RKO (cell line): ENCODE results near the gene PDGFA.

Experiments
- DNase-seq: peaks from one replicate; pipeline ENCODE4 v3.0.0-alpha.2; 2016; ENCODE audit warnings: low spot score

The PDGFA gene

DNA sequence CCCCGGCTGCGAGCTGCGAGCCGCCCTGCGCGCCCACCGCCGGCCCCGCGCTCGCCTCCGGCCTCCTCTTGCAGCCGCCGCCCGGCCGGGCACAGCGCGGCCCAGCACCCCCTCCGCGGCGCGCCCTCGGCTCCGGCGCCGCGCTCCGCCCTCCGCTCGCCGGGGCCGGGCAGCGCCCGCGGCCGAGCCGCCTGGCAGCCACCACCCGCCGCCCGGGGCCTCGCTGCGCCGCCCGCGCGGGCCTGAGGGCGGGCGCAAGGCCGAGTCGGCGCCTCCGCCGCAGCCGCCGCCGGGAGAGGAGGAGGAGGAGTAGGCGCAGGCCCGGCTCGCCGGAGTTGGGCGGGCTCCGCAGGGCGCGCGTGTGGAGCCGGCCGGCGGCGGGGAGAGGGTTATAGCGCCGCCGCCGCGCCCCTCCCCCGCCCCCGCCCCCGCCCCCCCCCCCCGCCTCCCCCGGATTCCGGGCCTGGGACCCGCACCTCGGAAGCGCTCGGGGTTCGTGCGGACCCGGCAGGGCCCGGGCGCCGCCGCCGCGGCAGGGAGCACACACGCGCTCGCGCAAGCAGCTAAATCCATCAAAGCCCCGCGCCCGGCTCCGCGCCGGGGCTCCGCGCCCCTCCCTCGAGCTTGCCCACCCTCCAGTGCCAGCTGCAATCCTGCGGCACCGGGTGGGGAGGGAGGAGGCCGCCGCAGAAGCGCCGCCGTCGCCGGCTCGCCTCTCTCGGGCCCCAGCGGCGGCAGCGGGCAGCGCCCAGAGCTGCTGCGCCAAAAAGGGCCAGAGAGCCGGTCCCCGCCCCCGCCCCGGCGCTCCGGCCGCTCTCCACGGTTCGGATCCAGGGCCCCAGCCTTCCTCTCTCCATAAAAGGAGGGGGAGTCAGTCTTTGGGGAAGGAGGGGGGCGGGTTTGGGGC, at the start of gene PDGFA:
TSS of gene PDGFA (minus strand) at position 363 of the 907 bp plus-strand sequence. CDS start 845 bp downstream, outside the sequence.
- DNase-seq: peak; percentile 65

DNA sequence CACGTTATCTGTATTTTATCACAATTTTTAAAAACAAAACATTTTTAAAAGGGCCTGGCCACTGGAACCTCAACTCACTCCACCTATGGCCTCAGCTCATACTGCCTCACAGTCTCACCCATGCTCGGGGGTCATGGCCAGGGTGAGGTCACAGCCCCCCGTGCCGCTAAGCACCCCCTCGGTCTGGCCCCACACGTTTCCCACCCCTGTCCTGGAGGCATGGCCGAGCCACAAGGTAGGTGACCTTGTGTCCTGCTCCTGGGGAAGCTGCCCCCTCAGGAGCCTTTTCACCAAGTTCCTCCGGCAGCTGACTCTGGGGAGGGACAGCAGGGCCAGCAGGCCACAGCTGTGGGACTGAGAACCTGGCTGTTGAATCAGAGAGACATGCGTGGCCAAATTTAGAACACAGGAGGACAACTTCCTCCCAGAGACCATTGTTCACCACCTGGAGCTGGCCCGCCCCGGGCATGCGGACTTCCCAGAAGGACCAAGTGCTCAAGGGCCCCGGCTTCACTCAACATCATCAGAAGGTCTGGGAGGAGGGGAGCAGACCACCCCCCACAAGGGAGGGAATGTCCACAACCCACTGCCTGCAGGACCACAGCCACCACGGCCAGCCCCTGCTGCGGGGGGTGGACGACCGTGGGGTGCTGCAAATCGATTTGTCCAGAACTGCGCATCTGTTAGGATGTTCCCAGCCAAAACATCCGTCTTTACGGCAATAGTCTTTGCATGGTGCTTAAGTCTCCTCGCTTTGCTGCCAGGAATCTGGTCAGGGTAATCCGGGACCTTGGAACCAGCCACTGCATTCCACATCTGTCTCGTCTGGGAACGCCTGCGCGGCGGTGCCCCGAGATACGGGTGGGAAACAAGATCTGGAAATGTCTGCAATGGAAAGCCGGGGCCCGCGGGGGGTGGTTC, 48.6 kb upstream of the PDGFA start:
- DNase-seq: no peak

DNA sequence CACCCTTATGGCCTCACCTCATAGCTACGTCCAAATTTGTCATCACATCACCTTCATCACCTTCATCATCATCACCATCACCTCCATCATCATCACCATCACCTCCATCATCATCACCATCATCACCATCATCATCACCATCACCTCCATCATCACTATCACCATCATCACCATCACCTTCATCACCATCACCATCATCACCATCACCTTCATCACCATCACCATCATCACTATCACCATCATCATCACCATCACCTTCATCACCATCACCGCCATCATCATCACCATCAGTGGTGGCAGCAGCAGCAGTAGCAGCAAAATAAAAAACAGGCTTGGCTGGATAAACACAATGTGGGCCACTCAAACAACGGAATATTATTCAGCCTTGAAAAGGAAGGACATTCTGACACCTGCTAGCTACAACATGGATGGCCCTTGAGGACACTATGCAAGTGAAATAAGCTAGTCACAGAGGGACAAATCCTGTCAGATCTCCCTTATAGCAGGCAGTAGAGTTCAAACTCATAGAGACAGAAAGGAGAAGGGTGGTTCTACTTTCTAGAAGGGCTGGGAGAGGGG, 47.7 kb upstream of the PDGFA start:
- DNase-seq: no peak

DNA sequence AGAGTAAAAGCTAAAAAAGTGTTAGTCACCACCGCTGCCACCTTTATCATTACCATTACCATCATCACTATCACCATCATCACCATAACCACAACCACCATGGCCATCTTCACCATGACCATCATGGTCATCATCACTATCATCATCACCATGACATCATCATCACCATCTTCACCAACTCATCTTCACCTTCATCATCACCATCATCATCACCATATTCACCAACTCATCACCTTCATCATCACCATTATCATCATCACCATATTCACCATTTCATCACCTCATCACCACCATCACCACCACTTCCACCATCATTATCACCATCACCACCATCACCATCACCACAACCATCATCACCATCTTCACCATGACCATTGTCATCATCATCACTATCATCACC, 46.5 kb upstream of the PDGFA start:
- DNase-seq: no peak

DNA sequence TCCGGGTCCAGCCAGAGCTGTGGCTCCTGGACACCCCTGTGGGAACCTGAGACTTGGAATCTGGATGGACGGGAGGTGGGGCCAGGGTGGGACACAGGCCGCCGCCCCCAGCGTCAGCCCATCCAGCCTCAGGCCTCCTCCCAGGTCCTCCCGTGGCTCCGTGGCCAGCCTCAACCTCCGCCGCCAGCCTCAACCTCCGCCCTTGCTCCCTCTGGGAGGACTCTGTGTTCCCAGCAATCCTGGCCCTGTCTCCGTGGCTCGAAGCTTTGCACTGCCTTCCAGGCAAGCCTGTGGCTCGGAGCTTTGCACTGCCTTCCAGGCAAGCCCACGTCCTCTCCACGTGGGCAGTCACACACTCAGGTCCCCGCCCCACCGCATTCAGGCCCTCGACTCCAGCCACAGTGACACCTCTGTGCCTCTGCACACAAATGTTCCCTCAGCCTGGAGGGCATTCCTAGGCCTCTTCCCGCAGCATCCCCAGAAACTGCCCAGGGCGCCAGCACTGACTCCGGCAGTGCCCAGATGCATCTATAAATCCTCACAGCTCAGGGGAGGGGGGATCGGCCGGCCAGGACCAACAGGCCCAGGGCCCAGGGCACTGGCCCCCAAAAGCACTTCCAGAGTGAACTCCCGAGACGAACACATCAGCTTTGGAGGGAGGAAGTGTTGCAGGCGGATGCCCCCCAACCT, 44.7 kb upstream of the PDGFA start:
- DNase-seq: no peak

DNA sequence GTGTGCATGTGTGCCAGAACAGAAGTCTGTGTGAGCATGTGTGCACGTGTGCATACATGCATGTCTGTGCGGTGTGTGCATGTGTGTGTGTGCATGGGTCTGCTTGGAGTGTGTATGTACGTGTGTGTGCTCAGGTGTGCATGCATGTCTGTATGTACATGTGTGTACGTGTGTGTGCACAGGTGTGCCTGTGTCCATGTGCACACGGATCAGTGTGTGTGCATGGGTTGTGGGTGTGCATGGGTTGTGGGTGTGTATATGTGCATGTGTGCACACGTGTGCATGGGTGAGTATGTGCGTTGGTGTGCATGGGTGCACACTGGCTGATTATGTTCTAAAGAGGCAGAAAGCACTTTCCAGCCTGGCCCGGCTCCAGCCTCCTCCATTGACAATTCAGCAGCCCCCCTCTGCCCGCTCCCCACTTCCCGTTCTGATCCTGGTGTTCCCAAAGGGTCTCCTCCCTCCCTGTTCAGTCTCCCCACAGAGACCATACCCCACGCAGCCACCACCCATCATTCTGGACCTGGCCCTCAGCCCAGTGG, 44.1 kb upstream of the PDGFA start:
- no peak for DNase-seq

DNA sequence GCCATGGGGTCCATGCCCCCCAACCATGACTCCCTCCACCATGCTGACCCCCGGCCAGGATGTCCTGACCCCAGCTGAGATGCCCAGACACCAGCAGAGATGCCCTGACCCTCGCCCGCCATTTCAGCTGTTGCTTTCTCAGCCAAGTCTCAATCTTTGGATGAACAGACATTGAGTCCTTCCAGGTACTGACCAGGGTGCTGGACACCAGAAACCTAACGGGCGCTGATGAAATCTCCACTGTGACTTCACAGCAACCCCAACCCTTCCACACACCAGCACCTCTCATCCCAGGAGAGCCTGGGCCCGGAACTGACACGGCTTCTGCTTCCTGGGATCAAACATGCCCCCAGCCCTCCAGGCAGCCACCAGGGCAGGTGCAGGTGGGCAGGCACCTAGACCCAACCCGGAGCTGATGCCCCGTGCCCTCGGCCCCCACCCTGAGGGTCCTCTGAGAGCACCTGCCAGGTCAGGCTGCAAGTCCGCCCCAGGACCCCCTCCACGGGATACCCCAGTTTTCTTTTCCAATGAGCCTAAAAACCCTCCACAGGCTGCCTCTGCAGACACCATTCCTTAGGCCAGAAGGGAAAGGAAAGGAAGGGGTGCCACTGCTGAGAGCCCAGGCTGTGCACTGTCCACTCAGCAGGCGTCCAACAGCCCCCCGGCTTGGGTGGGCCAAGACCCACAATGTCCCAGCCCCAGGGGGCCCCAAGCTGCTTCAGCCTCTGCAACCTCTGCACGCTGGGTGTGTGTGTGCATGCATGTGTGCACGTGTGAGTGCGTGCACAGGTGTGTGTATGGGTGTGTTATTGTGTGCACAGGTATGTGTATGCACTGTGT, 43.4 kb upstream of the PDGFA start:
- DNase-seq: no peak

DNA sequence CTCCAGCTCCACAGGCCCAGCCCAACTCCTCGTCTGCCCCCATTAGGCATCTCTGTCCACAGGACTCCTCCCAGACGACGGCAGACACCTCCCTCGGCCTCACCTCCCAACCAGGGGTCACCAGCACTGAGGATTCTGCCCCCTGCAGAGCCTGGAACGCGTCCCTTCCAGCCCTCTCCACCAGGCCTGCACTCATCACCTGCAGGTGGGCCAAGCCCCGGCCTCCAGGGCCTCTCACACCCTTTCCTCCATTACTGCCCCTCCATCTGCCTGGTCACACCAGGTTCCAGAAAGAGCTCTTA, 42.7 kb upstream of the PDGFA start:
- DNase-seq: no peak

DNA sequence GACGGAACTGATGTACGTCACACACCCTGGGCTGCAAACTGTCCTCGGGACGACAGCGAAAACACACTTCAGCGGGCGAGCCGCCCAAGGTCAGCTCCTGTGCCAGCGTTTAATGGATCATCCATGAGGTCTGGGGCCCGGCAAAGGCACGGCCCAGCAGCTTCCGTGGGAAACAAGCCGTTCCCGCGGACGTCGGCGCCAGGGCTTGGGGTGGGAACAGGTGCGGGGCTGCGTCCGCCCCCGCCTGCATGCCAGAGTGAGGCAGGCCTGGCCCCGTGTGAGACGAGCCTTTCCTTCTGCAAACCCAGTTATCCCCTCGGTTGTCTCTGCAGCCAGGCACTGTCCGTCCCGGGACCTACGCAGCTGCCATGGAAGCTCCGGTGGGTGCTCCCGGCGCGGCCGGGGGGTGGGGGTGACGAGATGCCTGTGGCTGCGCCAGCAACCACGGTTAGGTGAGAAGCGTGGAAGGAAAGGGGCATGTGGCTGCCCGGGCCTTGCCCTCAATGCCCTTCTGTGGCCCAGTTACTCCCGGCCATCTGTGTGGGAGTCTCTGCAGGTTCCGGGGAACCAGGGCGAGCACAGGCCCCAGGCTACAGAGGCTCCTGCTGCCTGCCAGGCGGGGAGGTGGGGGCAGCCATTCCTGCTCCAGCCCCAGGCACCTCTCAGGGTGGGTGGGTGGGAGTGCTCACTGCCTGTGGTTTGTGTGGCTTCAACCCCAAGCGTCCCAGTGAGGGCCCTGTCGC, 42.2 kb upstream of the PDGFA start:
- DNase-seq: no peak

DNA sequence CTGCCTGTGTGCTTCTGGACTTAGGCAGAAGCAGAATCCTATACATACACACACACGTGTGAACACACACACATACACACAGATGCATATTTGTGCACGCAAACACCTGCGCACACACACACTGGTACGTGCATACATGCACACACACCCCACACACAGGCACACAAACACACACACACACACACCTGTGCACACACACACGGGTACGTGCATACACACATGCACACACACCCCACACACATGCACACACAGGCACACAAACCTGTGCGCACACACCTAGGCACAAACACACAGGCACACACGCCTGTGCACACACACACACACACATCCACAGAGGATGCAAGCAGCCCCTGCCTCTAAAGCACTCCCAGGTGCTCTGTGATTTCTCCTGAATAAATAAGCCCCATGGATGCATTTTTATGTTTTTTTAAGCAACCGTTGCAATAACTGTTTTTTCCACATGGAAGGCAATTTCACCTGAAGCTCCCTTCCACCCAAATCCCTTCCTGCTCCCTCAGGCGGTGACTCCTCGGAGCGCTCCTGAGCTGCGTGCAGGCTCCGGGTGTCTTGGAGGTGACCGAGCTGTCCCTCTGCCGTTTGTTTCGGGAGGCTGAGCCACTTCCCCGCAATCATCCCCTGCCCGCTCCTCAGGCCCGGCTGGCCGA, 41.5 kb upstream of the PDGFA start:
- no peak for DNase-seq

DNA sequence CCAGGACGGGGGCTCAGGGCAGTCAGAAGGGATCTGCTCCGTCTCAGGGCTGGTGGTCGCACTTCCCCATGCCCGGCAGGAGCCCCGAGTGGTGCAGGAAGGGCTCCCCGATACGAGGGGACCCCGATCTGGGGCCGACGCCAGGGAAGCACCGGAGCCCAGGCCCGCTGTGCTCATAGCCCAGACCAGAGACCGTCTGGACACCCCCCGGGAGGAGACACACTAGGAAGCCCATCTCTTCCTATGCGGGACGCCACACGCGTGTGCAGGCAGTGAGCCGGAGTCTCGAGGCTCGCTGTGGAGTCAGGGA, 39.7 kb upstream of the PDGFA start:
- DNase-seq: no peak

DNA sequence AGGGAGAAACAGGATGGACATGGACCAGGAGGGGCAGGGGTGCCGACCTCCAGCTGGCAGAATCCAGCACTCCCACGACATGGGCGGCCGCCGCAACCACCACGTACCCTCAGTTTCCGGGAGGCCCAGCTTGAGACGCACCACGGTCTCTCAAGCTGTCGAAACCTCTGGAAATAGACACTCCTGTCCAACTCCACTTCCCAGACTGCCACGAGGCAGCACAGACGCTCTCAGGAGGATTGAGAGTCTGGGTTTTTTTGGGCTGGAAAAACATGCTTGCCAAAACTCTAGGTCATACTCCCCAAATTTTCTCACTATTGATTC, 37.9 kb upstream of the PDGFA start:
- DNase-seq: no peak

DNA sequence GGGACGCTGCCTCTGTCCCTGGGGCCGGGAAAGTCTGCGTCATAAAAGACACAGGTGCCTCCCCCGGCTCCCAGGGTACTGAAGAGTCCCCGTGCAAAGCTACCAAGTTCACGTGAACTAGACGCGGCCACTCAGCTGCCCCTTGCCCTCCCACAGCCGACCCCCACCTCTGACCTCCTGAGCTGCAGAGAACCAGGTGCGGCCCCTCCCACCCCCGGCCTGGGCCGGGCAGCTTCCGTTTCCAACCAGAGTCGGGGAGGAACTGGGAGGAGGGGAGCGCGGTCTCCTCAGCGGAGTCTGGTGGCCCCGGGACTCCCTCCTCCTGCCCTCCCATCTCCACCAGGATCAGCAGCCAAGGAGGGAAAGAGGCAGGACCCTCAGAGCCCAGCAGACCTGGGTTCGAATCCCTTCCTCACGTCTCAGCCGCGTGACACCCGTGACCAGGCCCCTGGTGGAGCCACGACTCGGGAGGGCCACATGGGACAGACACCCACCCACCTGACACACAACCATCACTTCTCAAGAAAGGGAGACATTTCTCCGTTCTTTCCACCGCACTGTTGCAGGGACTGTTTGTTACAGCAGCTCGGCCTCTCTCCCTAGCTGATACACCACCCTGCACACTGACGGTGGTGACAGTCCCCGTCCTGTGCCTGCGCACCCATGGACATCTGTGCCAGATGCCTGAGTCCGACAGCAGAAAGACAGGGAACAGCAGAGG, 37.4 kb upstream of the PDGFA start:
- DNase-seq: no peak

DNA sequence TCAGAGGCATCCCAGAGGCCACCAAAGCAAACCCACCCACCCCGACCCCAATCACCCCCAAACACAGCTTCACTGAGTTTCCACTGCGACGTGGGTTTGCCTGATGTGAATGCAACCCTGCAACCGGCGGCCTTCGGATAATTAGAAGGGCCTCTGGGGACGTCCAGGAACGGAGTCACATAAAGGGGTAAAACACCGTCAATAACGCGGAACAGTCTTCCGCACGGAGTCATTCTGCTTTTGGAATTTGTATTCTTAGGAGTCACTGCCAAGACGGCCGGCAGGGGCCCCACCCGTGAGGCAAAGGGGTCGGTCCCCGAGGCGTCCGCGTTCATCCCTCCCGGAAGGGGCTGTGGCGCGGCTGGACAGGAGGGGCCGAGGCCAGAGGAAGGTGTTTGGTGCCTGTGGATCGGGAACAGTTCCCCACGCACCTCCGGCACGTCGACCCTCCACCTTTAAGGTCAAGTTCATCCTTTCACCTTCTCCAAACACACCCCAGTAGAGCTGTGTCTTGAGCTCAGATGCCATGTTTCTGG, 36.7 kb upstream of the PDGFA start:
- DNase-seq: no peak

DNA sequence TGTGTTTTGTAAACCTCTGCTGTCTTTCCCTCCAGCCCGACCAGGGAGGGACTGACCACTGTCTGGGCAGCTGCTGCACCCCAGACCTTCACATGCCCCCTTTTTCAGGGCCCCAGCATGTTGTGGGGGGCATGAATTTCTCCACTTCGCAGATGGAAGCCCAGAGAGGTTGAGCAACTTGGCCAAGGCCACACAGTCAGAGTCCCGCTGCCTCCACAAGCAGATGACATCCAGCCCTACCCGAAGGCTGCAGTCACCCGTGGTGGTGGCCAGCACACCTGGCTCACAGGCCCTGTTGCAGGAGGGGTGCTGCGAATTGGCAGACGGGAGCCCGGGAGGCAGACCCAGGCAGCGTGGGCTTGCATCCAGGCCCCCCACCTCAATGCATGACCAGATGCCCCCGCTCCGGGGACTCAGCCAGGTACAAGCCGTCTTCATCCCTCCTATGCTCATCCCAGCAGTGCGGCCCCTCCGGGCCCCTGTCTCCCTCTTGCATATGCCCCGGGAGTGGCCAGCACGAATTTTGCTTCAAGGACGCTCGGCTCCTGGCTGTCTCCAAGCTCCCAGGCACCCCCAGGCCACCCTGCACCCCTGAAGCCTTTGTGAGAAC, 36.0 kb upstream of the PDGFA start:
- no peak for DNase-seq

DNA sequence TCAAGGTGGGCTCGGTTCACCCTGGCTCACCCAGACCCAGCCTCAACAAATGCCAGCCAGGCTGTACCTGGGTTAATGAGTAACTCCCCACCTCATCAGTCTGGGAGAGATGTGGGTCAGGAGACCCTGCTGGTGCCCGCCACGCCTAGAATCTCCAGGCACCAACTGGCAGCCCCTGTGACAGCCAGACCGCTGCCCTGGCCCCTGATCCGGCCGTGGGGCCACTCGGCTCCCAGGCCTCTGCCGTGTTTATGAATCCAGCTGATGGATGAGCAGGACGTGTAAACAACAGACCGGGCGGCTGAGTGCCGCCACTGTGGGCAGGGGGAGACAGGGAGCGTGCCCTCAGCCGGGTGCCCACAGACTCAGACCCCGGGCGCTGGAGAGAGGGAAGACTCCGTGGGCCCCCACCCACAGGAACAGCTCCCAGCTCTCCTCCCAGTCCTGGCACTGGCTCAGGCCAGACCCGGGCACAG, 34.0 kb upstream of the PDGFA start:
- DNase-seq: no peak

DNA sequence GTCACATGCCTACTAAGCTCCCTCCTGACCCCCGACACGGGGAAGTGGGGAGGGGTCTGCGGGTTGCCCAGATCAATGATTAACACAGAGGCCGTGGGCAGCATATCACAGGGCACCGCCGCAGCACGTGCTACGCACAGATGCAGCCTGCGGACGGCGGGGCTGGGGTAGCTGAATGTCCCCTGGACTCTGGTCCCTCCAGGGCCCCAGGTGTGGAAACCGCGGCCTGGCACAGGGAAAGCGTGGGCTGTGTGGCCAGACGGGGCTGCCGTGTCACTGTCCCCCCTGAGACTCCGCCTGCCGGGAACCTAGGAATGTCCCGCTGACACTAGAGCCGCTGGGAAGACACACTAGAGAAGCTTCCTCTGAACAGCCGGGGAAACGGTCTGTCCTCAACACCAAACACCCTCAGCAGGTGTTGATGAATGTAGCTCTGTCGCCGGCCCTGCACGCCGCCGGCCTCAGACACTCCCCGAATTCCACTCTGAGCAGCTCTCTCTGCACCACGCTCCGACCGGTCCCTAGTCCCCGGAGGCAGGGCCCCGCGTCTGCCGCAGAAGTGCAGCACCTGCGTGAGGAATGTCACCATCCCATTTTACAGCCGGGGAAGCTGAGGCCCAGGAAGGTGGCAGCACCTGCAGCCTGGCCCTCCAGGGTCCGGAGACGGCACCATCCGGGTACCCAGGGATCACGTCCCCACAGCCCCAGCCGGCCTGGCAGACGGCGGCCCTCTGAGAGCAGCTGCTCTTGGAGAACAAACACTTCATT, 33.4 kb upstream of the PDGFA start:
- no peak for DNase-seq
